Measurements from ENCODE around the gene ENG.
"Not testable (repeated sequence)": the region's sequence is repeated elsewhere in the genome, so short reads cannot be mapped to it uniquely, and the experiment has no call there.

Gene ENG

DNA sequence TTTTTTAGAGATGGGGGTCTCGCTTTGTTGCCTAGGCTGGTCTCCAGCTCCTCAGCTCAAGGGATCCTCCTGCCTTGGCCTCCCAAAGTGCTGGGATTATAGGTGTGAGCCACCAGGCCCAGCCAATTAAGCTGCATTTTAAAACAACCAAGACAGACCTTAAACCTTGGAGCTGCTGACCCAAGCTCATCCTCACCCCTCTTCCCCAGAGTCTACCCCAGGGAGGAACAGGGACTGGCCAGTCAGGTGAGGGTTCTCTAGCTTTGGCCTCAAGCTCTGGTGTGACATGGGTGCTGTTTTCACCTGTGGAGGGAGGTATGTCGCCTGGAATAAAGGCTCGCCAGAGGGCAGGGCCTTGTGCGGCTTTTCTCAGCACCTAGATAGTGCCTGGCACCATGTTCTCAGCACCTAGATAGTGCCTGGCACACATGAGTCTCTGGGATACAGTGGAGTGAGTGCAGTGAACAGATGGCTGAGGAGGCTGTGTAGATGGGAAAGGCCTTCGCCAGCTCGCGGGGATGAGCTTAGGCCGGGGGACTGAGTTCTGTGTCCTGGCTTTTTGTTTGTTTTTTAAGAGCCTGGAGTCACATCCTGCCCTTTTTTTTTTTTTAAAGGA, 61.3 kb downstream of the ENG start:
- no peak for DNase-seq (ENCODE audit: low read depth)

DNA sequence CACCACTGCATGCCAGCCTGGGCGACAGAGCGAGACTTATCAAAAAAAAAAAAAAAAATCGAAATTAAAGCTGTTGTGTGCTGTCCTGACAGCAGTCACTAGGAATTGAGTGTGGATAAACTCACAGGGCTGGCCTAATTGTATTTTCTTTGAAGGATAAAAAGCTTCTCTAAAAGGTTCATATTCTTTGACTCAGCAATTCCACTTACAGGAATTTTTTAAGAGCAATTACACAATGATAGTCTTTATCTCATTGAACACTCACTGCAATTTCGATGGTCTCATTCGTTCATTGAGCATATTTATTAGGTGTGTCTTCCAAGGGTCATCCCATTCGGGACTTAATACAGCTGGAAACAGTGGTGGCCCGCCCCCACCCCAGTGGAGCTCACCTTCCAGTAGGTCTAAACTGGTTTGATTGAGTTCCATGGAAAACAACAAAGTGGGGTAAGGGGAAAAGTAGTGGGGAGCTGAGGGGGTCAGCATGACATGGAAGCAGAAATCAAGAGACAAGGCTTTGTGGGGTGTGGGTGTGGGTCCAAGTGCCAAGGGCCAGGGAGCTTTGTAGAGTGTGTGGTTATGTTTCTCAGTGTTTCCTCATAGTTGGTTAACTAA, 61.9 kb downstream of the ENG start:
- DNase-seq (ENCODE audit: low read depth): no peak

DNA sequence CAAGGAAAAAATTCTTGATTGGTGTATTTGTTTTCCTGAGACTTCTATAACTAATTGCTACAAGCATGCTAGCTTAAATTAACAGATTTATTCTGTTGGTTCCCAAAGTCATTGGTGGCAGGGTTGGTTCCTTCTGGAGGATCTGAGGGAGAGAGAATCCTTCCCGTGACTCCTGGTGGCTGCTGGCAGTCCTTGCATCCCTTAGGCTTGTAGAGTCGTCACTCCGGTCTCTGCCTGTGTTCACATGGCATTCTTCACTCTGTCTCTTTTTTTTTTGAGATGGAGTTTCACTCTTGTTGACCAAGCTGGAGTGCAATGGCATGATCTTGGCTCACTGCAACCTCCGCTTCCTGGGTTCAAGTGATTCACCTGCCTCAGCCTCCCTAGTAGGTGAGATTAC, 63.4 kb downstream of the ENG start:
- DNase-seq (ENCODE audit: low read depth): no peak

DNA sequence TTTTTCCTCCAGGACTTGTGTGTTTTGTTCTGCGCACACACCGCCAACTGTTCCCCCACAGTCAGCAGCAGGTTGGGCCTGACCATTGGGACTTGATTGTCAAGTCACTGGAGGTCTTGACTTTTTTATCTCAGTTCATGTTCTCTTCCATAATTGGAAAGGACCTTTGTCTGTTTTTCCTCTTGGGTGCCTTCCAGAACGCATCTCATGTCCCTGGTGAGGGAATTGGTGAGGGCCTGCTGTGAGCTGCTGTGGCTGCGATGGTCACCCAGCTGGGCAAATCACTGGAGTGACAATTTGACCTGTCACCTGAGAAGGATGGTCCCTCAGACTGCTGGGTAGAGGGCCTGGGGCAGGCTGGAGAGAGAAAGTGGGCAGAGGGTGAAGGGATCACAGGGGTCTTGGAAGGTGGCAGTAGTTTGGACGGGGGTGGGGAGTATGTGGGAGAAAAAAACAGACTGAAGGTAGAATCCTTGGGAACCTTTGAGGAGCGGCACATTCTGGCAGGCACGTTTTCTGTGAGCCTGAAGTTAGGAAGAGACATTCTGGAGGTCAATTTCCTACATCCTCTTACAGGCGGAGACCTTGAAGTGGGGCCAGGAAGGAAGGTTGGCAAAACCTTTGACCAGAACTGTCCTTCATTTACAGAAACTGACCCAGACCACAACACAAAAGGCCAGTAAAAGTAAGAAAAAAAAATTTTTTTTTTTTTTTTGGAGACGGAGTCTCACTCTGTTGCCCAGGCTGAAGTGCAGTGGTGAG, 64.2 kb downstream of the ENG start:
- DNase-seq (ENCODE audit: low read depth): no peak

DNA sequence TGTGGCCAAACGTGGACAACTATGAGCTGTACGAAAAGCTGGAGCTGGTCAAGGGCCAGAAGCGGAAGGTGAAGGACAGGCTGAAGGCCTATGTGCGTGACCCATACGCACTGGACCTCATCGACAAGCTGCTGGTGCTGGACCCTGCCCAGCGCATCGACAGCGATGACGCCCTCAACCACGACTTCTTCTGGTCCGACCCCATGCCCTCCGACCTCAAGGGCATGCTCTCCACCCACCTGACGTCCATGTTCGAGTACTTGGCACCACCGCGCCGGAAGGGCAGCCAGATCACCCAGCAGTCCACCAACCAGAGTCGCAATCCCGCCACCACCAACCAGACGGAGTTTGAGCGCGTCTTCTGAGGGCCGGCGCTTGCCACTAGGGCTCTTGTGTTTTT, 65.3 kb downstream of the ENG start:
- no peak for DNase-seq (ENCODE audit: low read depth)

DNA sequence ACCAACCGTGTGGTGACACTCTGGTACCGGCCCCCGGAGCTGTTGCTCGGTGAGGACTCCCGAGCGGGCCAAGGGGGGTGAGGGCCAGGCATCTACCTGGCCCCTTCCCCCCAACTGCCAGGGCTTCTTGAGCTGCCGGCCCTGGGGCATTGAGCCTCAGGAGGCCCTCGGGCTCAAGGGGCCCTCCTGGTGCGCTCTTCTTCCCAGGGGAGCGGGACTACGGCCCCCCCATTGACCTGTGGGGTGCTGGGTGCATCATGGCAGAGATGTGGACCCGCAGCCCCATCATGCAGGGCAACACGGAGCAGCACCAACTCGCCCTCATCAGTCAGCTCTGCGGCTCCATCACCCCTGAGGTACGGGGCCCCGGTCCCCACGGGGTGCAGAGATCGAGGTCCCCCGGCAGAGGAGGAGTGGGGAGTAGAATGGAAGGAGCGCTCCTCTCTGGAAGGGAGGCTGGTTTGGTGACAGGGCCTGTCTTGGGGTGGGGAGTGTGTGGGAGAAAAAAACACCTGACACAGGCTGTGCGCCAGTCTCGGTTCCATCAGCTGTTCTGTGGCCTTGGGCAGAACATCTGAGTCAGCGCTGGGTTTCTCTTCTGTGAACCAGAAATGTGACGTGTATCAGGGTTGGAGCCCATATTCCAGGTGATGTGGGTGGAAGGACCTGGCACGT, 66.0 kb downstream of the ENG start:
- no peak for DNase-seq (ENCODE audit: low read depth)

DNA sequence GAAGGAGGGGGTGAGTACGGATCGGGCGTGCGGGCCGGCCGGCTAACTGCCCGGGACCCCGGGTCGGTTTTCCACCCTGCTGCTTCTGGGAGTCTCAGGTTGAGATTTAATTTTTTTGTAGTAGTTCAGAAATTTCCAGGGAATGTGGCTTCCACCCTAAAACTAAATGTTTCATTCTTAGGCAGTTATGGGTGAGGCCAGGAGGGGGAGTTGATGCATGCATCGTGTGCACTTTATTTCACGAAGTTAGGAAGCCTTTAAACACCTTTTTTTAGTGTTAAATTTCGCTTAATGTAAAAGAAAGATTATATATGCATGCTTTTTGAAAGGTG, 67.7 kb downstream of the ENG start:
- no peak for DNase-seq (ENCODE audit: low read depth)

DNA sequence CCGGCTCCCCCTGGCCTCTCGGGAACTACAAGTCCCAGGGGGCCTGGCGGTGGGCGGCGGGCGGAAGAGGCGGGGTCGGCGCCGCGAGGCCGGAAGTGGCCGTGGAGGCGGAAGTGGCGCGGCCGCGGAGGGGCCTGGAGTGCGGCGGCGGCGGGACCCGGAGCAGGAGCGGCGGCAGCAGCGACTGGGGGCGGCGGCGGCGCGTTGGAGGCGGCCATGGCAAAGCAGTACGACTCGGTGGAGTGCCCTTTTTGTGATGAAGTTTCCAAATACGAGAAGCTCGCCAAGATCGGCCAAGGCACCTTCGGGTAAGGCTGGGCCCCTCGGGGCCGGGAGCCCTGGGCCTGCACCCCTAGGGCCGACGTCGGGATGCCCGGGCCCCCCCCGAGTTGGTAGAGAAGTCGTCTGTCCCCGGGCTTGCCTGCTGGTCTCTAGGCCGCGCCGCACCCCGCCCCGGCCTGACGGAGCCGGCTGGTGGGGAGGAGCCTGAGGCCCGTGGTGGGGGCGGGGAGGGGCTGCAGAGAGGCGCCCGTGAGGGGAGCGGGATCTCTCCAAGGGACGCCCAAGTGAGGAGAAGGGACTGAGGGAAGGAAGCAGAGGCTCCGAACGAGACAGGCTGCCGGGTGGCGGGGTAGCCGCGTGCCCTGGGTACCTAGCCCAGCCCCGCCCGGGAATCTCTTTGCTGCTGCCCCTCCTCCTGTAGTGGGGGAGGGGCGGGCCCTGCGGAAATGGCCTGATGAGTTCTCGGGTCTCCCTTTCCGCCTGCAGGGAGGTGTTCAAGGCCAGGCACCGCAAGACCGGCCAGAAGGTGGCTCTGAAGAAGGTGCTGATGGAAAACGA, 68.3 kb downstream of the ENG start, which contains the start of gene CDK9:
CDK9 (plus strand) TSS at position 102 of the 840 bp plus-strand sequence; CDS start at position 217, 115 bp downstream.
- DNase-seq (ENCODE audit: low read depth): peak; percentile 83

DNA sequence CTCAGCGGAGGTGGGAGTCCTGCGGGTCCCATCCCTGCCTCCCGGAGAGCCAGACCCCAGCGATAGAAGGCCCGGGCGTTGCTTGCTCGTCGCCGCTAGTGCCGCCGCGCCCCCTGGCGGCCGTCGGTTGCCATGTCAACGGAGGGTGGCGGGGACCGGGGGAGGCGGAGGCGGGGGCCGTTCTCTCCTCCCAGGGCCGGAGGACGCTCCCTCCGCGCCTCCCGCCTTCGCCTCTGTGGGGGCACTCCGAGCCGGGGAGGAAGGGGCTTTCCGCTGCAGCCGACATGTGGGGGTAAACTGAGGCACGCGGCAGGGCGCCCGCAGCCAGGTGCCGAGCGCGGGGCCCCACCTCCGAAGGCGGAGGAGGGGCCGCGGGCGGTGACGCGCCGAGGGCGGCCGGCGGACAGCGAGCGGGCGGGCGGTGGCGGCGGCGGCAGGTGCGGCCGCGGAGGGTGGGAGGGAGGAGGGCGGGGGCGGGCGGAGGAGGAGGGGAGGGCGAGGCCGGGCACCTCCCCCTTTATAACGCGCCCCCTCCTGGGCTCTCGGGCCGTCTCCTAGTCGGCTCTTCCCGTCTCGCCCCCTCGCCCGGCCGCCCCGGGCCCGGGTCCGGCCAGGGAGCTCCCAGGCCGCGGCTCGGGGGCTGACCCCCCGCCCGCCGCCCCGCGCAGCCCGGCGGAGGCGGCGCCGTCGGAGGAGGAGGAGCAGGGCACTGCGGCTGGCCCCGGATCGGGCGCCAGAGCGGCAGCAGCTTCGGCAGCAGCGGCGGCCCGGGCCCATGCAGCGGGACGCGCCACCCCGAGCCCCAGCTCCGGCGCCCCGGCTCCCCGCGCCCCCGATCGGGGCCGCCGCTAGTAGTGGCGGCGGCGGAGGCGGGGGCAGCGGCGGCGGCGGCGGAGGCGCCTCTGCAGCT, 69.2 kb downstream of the ENG start:
- DNase-seq (ENCODE audit: low read depth): peak; percentile 80

DNA sequence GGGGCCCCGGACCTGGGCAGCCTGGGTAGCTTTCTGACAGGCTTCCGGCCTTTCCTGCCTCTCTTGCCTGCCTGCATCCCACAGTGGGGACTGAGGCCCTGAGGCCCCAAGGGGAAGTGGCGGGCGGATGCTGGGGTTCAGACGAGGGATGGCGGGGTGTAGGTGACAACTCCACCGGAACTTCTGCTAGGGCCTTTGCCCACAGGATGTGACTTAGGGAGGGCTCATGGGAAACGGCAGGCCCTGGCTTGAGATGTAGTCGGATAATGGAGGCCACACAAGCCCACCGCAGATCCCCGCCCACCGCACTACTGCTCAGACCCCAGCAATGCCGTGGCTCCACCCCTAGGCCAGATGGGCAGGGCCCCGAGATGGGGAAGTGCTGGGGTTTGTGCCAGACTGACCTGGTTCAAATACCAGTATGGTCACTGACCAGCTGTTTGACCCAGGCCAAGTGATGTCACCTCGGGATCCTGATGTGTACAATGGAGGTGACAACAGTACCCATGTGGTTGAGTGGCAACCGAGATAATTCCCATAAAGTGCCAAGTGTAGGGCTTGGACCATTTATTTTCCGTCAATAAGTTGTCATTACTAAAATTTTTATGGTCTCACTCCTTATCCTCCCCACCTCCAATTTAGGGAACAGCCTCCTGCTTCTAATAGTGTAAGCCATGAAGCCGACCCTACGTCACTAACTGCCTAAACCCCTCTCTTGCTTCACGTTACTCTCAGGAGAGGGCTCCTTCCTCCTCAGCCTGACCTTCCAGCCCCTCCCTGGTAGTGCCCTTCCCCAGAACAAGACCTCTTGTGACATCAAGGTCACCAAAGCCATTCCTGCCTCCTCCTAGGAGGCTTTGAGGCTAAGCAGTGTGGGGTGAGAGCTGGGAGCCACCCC, 71.1 kb downstream of the ENG start:
- peak; percentile 48 for DNase-seq (ENCODE audit: low read depth)

DNA sequence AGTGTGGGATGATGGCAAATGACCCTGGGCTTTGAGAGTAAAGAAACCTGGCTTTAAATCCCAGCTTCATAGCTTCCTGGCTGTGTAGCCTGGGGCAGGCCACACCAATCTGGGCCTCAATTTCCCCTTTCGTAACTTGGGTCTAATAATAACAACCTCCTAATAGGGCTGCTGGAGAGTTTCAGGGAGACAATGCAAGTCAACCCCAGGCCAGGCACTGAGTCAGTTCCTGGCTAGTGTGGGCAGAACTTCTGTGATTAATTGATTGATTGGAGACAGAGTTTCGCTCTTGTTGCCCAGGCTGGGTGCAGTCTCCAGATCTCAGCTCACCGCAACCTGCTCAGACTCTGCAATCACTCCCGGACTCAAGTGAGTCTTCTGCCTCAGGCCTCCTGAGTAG, 72.7 kb downstream of the ENG start:
- no peak for DNase-seq (ENCODE audit: low read depth)

DNA sequence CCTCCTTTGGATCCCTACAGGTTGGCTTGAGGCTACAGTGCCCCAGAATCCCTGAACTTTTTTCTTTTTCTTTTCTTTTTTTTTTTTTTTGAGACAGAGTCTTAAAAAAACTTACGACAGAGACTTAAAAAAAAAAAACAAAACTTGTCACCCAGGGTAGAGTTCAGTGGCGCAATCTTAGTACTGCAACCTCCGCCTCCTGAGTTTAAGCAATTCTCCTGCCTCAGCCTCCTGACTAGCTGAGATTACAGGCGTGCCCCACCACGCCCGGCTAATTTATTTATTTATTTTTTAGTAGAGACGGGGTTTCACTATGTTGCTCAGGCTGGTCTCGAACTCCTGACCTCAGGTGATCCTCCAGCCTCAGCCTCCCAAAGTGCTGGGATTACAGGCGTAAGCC, 73.5 kb downstream of the ENG start:
- DNase-seq (ENCODE audit: low read depth): not testable (repeated sequence)

DNA sequence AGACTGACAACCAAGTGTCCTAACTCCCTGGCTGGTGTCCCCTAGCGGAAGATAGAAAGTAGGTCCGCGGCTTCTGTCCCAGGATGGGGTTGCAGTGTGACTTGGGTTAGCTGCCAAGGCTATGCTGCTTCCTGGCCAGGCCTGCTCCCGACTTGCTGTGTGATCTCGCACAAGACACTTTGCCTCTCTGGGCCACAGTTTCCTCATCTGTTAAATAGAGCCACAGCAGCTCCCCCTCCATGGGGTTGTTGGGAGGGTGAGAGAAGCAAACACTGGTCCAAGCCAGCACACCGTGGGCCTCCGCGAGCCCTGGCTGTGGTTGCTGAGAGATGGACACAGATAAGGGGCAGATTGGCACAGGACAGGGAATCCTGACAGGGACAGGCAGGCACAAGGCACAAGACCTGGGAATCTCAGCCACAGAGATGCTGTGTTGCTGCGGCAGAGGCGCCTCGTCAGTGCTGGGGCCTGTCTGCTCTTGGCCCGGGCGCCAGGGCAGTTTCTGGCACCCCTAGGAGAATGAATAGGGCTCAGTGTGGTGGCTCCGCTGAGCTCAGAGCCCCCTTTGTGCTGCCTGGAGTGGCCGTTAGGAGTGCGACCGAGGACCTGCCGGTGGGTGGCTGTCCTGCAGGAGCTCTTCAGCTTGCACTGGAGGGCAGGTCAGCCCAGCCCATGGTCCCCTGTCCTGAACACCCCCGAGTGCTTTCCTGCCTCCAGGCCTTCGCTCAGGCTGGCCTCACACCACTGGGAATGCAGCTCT, 74.2 kb downstream of the ENG start:
- no peak for DNase-seq (ENCODE audit: low read depth)

DNA sequence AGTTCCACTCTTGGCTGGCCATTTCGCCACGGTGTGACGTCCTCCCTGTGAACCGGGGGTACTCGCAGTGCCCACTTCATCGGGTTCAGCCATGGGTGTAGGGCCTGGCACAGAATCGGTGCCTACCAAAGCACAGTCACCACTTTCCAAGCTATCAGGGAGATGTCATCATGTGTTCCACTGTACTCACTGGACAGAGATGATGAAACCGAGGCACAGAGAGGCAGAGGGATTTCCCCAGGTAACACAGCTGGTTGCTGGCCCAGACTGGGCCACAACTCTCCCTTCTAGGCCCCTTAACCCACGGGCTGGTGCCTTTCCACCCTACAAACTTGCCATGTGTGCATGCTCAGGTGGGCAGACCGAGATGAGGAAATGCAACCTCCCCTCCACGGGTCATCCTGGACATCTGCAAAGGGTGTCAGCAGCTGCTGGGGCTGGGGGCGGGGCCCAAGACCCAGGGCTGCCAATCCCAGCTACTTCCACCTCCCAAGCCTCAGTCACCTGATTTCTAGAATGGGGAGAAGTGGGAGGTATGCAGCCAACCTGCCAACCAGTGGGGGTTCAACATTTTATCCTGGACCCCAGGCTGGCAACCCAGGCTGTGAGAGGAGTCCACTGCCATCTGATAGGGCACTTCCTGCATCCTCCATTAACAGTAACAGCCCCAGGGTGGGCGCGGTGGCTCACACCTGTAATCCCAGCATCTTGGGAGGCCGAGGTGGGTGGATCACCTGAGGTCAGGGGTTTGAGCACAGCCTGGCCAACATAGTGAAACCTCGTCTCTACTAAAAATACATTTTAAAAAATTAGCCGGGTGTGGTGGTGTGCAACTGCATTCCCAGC, 75.1 kb downstream of the ENG start:
- DNase-seq (ENCODE audit: low read depth): no peak

DNA sequence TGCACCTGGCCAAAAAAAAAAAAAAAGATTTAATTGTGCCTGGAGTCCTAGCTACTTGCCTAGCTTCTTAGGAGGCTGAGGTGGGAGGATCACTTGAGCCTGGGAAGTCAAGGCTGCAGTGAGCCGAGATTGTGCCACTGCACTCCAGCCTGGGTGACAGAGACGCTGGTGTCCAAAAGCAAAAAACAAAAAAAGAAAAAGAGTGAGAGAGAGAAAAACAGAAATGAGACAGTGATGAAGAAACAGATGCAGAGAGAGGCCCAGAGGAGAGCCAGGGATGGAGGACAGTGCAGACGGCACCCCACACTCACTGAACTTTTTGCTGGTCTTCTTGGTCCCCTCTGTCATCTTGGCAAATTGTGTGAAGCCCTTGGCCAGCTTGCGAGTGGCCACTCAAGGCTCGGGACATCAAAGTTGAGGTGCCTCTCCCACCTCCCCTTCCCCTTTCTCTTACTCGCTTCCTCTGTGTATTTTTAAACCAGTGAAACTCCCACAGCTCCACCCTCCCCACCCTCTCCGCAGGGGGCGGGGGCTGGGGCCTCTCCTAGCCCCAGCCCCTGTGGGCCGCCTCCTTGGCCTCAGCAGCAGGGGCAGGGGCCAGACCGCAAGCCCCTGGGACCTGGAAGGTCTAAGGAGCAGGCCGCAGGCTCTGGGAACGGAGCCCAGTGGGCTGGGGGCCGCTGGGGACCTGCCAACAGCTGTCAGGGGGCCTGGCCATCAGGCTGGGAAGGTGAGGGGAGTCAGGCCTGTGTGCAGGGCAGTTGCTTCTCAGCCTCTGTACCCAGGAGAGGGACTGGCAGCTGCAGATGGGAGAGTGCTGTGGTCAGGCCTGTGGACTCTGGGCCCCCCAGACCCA, 76.0 kb downstream of the ENG start, which contains the start of gene SH2D3C:
SH2D3C (minus strand) TSS at position 387 of the 856 bp plus-strand sequence; CDS start at position 348, 39 bp downstream.
- DNase-seq (ENCODE audit: low read depth): no peak

DNA sequence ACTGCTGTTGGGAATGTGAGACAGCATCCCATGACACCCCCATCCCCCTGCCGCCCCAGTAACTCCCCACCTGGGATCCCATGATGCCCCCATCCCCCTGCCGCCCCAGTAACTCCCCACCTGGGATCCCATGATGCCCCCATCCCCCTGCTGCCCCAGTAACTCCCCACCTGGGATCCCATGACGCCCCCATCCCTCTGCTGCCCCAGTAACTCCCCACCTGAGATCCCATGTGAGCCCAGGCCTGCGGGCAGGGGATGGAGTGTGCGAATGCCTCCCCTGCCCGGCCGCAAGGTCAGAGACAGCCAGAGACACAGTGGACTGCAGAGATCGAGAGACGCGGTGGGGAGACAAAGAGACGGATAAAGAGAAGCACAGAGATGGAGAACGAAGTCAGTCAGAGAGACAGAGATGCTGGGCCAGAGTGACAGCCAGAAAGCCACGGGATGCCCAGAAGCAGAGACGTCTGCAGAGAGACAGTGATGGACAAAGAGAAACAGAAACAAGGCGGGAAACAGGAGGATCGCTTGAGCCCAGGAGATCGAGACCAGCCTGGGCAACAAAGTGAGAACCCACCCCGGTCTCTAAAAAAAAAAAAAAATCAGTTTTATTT, 77.0 kb downstream of the ENG start:
- no peak for DNase-seq (ENCODE audit: low read depth)

DNA sequence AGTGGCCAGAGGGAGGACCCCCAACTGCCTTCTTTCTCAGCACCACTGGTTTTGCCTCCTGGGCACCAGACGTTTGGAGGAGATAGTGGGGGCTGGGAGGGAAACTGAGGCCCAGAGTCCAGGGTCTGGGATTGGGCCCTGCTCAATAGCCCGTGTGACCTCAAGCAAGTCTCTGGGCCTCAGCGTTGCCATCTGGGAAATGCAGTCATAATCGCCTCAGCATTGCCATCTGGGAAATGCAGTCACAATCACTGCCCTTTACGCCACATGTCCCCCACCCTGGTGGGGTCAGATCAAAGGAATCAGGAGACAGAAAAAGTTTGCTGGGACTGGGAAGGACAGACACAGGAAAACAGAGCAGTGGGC, 77.6 kb downstream of the ENG start:
- no peak for DNase-seq (ENCODE audit: low read depth)
